ENCODE results near the gene MKRN1.

DNA sequence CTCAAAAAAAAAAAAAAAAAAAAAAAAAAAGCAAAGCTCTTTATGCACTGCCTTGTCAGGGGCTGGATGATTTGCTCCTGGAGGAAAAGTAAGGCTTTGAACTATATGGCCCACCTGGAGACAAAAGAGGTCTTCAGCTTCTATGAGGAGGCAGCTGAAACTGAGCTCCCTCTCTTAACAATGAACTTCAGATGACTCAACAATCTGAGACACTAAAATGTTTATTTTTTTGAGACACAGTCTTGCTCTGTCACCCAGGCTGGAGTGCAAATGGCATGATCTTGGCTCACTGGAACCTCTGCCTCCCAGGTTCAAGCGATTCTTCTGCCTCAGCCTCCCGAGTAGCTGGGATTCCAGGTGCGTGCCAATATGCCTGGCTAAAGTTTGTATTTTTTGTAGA is 38.7 kb downstream of the MKRN1 start:
- TF ChIP-seq CBFB (CRISPR knock-in tag; IDR thresholded peaks at IDR 0.05; ENCODE audit: low read depth): no peak
- no peak for TF ChIP-seq JUN (CRISPR knock-in tag; IDR thresholded peaks at IDR 0.05)
